GM12878 (cell line): ENCODE data around the gene NFATC3.

ENCODE experiments used
- CTCF ChIP-seq, 3 experiments: IDR thresholded peaks in 2 of 3; conservative IDR thresholded peaks in 1 of 3; 2 replicates each; pipeline ENCODE4 v1.5.1; 2011; ENCODE audit warnings: low read depth in 3 of 3, low read length in 3 of 3, mild to moderate bottlenecking in 3 of 3, control low read depth in 2 of 3, moderate library complexity in 2 of 3, inconsistent platforms in 1 of 3, mixed read lengths in 1 of 3; ENCODE audit not compliant: control insufficient read depth in 2 of 3, insufficient read depth in 1 of 3; ENCODE audit errors: extremely low read depth in 1 of 3
- EP300 ChIP-seq, 2 experiments: fragments of 150-350 bp in 1 of 2; IDR thresholded peaks; 2 replicates each; pipeline ENCODE4 v1.6.1; 2011 to 2012; ENCODE audit warnings: low read depth in 2 of 2, low read length in 2 of 2, borderline replicate concordance in 1 of 2, improper control_type of control experiment in 1 of 2, inconsistent platforms in 1 of 2; ENCODE audit not compliant: control insufficient read depth in 1 of 2
- EZH2 ChIP-seq: IDR thresholded peaks from 2 replicates; pipeline ENCODE4 v1.6.1; 2012; ENCODE audit warnings: low read depth, mild to moderate bottlenecking, control low read depth, inconsistent platforms, low read length, borderline replicate concordance; ENCODE audit not compliant: control insufficient read depth
- NFYA ChIP-seq: IDR thresholded peaks from 2 replicates; pipeline ENCODE4 v1.6.1; 2011; ENCODE audit warnings: low read depth, mild to moderate bottlenecking, low read length, improper control_type of control experiment, borderline replicate concordance
- POLR2A ChIP-seq: IDR thresholded peaks from 2 replicates; pipeline ENCODE4 v1.6.1; 2011; ENCODE audit warnings: low read depth, mild to moderate bottlenecking, low read length
- POLR2AphosphoS5 ChIP-seq: IDR thresholded peaks from 2 replicates; pipeline ENCODE4 v1.6.1; 2011; ENCODE audit warnings: mild to moderate bottlenecking, low read length, inconsistent platforms
- RAD21 ChIP-seq: IDR thresholded peaks from 2 replicates; pipeline ENCODE4 v1.6.1; 2011; ENCODE audit warnings: mild to moderate bottlenecking, low read depth, low read length, moderate library complexity; ENCODE audit not compliant: insufficient read depth
- RCOR1 ChIP-seq: conservative IDR thresholded peaks from 2 replicates; pipeline ENCODE4 v1.6.1; 2012; ENCODE audit warnings: low read depth, low read length, improper control_type of control experiment
- REST ChIP-seq: IDR thresholded peaks from 2 replicates; pipeline ENCODE4 v1.6.1; 2012; ENCODE audit warnings: mild to moderate bottlenecking, low read depth, low read length
- SUZ12 ChIP-seq: fragments of 200-600 bp; sonication (generic); IDR thresholded peaks from one replicate; pipeline ENCODE4 v1.6.1; 2018; ENCODE audit warnings: antibody characterized with exemption, mild to moderate bottlenecking; ENCODE audit not compliant: unreplicated experiment
- TCF12 ChIP-seq: IDR thresholded peaks from 2 replicates; pipeline ENCODE4 v1.6.1; 2011; ENCODE audit warnings: low read depth, mild to moderate bottlenecking, low read length

GRCh38 chr16:68259007-68259825, 174.0 kb downstream of the NFATC3 start:
- no peak for TF ChIP-seq POLR2A
- no peak for TF ChIP-seq REST
- TF ChIP-seq SUZ12 = no peak
- no peak for TF ChIP-seq EZH2
- no peak for TF ChIP-seq CTCF (IDR thresholded peaks at IDR 0.05 in 2 of 3, conservative IDR thresholded peaks at IDR 0.05 in 1 of 3; ENCODE audit: control insufficient read depth in 2 of 3, extremely low read depth in 1 of 3, insufficient read depth in 1 of 3, low read depth in 3 of 3, low read length in 3 of 3)
- no peak for TF ChIP-seq EP300 (IDR thresholded peaks at IDR 0.05; ENCODE audit: borderline replicate concordance in 1 of 2, control insufficient read depth in 1 of 2, low read depth in 2 of 2, low read length in 2 of 2)
- no peak for TF ChIP-seq NFYA
- TF ChIP-seq TCF12 = no peak
- no peak for TF ChIP-seq RCOR1
- TF ChIP-seq POLR2AphosphoS5 = no peak
- TF ChIP-seq RAD21 = no peak
